ENCODE data around the gene PVALEF.

PVALEF gene

DNA sequence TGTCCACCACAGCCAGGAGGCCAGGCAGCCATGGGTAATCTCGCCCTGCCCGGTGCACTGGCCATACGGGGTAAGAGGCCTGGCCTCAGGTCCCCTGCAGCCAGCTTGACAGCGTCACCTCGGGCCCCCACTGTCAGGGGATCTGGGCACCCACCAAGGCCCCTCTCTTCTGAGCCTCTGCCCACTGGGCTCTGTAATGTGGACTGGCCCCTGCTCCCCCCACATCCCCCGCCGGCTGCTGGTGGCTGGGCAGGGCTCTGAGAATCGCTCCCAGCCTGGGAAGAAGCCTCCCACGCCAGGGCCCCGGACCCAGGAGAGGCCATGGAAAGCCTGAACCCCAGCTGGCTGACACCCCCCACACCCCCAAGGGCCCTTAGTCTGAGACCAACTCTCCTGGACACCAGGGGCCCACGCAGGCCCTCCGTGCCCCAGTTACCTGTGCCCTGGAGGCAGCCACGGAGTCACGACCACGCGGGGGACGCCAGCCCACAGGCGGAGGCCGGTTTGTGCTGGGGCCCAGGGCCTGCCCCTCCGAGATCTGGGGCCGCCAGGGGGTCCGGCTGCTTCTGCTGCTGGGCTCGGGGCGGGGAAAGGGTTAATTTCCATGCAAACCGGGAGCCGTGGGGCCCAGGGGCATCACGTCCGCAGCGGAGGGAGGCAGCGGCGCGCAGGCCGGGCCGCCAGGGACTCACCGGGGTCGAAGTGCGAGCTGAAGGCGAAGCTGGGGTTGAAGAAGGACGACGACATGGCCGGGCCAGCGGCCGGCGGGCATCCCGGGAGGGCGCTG lies at the start of gene PVALEF:
PVALEF (plus strand) TSS at position 262 of the 787 bp plus-strand sequence. CDS start 15,720 bp downstream, outside the sequence.
- ATAC-seq (ENCODE audit: low read depth) (0 out of 3 replicates have a peak, but pooled peaks have one; percentile 6), DNase-seq (ENCODE audit: low spot score) (no peak)
- H3K27ac ChIP-seq (ENCODE audit: poor library complexity, severe bottlenecking) = no peak within 1 kb of the TSS
- peak within 1 kb of the TSS; percentile 17 for H3K4me3 ChIP-seq (ENCODE audit: severe bottlenecking)
- no peaks in the 10 kb centered on the region for H3K4me1 ChIP-seq (ENCODE audit: insufficient read depth, poor library complexity, severe bottlenecking)
- no peaks in the 10 kb centered on the region for H3K9me3 ChIP-seq (ENCODE audit: severe bottlenecking)
- H3K27me3 ChIP-seq (ENCODE audit: insufficient read depth, poor library complexity, severe bottlenecking) = peaks cover 36% of the 10 kb centered on the region
- TF ChIP-seq, protein P1, sequence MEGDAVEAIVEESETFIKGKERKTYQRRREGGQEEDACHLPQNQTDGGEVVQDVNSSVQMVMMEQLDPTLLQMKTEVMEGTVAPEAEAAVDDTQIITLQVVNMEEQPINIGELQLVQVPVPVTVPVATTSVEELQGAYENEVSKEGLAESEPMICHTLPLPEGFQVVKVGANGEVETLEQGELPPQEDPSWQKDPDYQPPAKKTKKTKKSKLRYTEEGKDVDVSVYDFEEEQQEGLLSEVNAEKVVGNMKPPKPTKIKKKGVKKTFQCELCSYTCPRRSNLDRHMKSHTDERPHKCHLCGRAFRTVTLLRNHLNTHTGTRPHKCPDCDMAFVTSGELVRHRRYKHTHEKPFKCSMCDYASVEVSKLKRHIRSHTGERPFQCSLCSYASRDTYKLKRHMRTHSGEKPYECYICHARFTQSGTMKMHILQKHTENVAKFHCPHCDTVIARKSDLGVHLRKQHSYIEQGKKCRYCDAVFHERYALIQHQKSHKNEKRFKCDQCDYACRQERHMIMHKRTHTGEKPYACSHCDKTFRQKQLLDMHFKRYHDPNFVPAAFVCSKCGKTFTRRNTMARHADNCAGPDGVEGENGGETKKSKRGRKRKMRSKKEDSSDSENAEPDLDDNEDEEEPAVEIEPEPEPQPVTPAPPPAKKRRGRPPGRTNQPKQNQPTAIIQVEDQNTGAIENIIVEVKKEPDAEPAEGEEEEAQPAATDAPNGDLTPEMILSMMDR (IDR thresholded peaks at IDR 0.05; ENCODE audit: poor library complexity, severe bottlenecking) = no peak
- no peaks in the 10 kb centered on the region for H3K36me3 ChIP-seq (ENCODE audit: low read depth)

DNA sequence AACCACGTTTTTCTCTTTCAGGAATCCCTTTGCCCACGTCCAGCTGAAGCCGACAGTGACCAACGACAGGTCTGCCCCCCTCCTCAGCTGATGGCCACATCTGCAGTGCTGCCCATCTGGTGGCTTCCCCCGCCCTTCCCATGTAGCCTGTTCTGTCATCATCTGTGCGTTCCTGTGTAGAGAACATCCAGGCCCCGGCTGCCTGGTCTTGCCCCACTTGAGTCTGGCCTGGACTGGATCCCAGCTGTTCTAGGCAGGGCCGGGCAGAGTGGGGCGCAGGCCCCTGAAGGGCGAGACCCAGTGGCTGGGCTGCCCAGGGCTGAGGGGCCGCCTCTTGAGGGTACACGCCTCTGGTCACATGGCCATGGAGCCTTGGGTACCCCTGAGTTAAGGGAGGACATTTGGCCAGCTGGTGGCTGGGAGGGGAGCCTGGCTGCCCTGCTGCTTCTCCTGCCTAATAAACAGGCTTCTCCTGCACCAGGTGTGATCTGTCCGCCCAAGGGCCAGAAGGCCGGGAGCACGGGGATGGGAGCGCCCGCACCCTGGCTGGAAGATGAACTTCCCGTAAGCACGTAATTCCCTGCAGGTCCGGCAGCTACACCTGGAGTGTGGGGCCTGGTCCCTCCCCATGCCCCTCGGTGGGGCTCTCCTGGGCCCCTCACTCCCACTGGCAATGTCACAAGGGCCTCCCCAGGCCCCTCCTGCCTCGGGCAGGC lies 49.4 kb upstream of the PVALEF start:
- H3K4me1 ChIP-seq (ENCODE audit: insufficient read depth, poor library complexity, severe bottlenecking) = no peaks in the 10 kb centered on the region
- DNase-seq (ENCODE audit: low spot score) = no peak
- TF ChIP-seq, protein P1 (IDR thresholded peaks at IDR 0.05; ENCODE audit: poor library complexity, severe bottlenecking) = no peak
- H3K36me3 ChIP-seq (ENCODE audit: low read depth) = peaks cover 4% of the 10 kb centered on the region; the same call in 1 of the 2 replicates
- H3K9me3 ChIP-seq (ENCODE audit: severe bottlenecking) = no peaks in the 10 kb centered on the region
- no peak overlapping the region for H3K27ac ChIP-seq (ENCODE audit: poor library complexity, severe bottlenecking)
- ATAC-seq (ENCODE audit: low read depth) = no peak
- H3K27me3 ChIP-seq (ENCODE audit: insufficient read depth, poor library complexity, severe bottlenecking) = no peaks in the 10 kb centered on the region
- H3K4me3 ChIP-seq (ENCODE audit: severe bottlenecking) = no peak overlapping the region

DNA sequence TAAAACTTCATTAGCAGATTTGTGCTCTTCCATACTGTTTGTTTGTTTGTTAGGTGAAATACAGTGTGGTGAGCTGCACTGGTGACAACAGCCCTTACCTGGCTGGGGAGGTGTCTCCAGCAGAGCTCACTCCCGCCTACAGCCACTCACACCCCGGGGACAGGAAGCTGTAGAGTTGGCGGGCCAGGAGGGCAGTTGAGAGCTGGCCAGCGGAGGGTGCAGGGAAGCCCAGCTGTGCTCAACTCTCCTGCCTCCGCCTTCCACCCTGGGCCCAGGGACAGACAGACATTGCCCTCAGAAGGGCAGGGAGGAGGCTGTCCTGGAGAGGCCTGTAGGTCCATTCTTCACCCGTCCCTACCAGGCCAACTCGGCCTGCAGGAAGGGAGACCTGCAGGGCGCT lies 48.6 kb upstream of the PVALEF start:
- H3K4me1 ChIP-seq (ENCODE audit: insufficient read depth, poor library complexity, severe bottlenecking) = no peaks in the 10 kb centered on the region

DNA sequence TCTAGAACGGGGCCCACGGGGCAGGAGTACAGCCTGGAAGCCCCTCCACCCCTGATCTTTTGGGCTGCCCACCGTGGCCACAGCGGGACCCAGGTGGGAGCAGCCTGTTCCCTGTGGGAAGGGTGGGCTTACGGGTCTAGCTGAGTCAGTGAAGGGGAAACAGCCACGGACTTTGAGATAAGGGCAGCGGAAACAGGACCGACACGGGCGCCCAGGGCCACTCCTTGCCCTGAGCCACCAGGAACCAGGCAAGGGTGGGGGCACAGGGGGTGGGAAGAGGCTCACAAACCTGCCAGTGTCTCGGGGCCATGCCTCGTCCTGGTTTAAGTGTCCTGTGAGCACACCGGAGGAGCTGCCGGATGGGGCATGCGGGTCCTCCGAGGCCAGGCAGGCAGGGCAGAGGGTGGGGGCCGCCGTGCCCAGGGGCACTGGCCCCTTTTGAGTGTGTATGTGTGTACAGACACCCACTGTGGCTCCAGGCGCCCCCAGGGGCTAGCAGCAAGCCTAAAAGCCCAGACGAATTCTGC lies 47.6 kb upstream of the PVALEF start:
- Histone ChIP-seq H3K36me3 (ENCODE audit: low read depth) (no peaks in the 10 kb centered on the region), H3K4me1 (ENCODE audit: insufficient read depth, poor library complexity, severe bottlenecking) (no peaks in the 10 kb centered on the region), H3K27me3 (ENCODE audit: insufficient read depth, poor library complexity, severe bottlenecking) (peaks cover 10% of the 10 kb centered on the region), H3K4me3 (ENCODE audit: severe bottlenecking) (no peak overlapping the region), H3K9me3 (ENCODE audit: severe bottlenecking) (no peaks in the 10 kb centered on the region), H3K27ac (ENCODE audit: poor library complexity, severe bottlenecking) (no peak overlapping the region)
- no peak for DNase-seq (ENCODE audit: low spot score)
- TF ChIP-seq, protein P1 (IDR thresholded peaks at IDR 0.05; ENCODE audit: poor library complexity, severe bottlenecking) = no peak
- no peak for ATAC-seq (ENCODE audit: low read depth)

More for the DNA sequence above, 48.6 kb upstream of the PVALEF start:
- no peak for DNase-seq (ENCODE audit: low spot score)
- no peaks in the 10 kb centered on the region for H3K9me3 ChIP-seq (ENCODE audit: severe bottlenecking)
- peaks cover 4% of the 10 kb centered on the region for H3K27me3 ChIP-seq (ENCODE audit: insufficient read depth, poor library complexity, severe bottlenecking)
- no peak for ATAC-seq (ENCODE audit: low read depth)
- TF ChIP-seq, protein P1 (IDR thresholded peaks at IDR 0.05; ENCODE audit: poor library complexity, severe bottlenecking) = no peak
- no peak overlapping the region for H3K27ac ChIP-seq (ENCODE audit: poor library complexity, severe bottlenecking)
- H3K36me3 ChIP-seq (ENCODE audit: low read depth) = peaks cover 3% of the 10 kb centered on the region; the same call in 1 of the 2 replicates
- H3K4me3 ChIP-seq (ENCODE audit: severe bottlenecking) = no peak overlapping the region
